CD4-positive, alpha-beta T cell treated with Interleukin-15 for 4 hours (primary cell): ENCODE measurements around the gene BEND2.
"Not testable (repeated sequence)": the region's sequence is repeated elsewhere in the genome, so short reads cannot be mapped to it uniquely, and the experiment has no call there.

Experiments
- DNase-seq: peaks from one replicate; pipeline ENCODE4 v3.0.0-alpha.2; 2020; ENCODE audit warnings: low spot score

The BEND2 gene

DNA sequence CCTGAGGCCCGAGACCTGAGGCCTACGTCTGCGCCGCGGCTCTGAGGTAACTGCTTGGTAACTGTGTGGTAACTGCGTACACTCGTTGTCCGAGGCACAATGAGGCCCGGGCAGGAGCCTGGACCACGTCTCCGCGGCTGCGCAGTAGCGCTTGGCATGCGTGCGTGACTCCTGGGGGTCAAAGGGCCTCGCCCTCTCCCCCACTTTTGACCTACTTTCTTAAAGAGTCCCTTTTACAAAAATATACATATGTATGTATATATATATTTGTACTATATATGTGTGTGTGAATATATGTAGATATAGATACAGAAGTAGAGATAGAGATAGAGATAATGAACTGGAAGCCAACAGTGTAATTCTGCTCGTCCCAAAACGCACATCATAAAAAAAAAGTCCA is at the start of gene BEND2:
TSS of gene BEND2 (minus strand) at position 101 of the 400 bp plus-strand sequence. CDS start 136 bp downstream, outside the sequence.
- no peak for DNase-seq

GRCh38 chrX:18255059-18255458 is 34.4 kb upstream of the BEND2 start:
- DNase-seq = no peak

GRCh38 chrX:18252644-18253359 is 32.1 kb upstream of the BEND2 start:
- DNase-seq = no peak

GRCh38 chrX:18229646-18230045 is 9.0 kb upstream of the BEND2 start:
- DNase-seq = not testable (repeated sequence)

- no peak for DNase-seq
These were observed 7.4 kb upstream of the BEND2 start for GRCh38 chrX:18228069-18228468.

DNA sequence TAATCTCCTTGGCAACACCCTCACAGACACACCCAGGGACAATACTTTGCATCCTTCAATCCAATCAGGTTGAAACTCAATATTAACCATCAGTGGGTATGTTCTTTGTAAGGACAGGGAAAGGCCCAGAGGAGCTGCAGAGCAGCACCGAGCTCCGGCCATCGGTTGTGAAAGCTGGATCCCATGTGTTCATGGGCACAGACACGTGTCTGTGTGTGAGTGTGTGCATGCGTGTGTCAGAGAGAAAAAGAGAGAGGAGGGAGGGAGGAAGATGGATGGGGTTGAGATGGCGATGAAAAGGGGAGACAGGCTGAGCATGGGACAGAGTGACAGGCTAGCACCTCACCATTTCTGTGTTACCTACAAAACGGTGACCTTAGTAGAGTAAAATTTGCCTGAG is 6.8 kb upstream of the BEND2 start:
- DNase-seq = no peak

- DNase-seq = no peak
These were observed 10.2 kb downstream of the BEND2 start for GRCh38 chrX:18210470-18210869.

DNA sequence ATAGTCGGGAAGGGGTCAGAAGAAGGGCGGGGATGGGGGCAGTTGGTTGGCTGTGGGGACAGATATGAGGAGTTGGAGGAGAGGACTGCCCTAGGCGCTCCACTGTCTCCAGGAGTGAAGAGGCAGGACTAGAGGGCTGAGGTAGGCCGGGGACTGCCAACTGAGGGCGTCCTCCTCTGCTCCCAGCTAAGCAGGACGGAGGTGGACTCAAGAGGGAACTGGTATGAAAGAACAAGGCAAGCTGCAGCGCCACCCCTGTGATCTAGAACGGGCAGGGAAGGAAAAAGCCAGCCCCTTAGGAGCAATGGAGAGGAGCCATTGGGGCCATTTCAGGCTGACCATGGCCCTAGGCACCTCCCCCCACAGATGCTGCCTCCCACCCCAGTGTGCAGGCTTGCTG is 14.0 kb downstream of the BEND2 start:
- no peak for DNase-seq

- no peak for DNase-seq
These were observed 17.1 kb downstream of the BEND2 start for GRCh38 chrX:18203631-18204030.

DNA sequence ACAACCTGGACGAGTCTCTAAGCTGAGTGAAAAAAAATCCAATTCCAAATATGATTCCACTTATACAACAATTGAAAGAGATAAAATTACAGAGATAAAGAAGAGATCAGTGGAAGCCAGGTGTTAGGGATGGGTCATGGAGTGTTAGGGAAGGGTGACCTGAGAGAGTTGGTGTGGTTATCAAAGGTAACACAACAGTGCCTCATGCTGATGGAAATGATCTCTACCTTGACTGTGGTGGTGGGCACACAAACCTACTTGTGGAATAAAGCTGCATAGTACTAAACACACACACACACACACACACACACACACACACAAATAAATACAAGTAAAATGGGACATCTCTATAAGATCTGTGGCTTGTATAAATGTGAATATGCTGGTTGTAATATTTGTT is 26.0 kb downstream of the BEND2 start:
- DNase-seq = no peak

DNA sequence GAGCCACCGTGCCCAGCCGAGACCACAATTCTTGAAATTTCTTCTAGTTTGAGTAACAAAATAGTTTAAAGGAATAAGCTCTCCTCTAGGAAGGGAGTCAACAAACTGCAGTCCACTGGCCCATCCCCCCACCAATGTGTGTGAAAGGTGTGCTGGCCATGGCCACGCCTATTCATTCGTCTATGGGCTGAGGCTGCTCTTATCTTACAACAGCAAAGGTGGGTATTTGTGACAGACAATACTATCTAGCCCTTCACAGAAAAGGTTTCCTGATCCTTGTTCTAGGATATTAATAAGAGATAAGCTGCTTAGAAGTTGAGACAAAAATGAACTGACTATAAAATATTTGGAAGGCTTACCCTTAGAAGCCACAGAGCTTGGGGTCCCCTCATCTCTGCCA is 41.2 kb downstream of the BEND2 start:
- DNase-seq = no peak

DNA sequence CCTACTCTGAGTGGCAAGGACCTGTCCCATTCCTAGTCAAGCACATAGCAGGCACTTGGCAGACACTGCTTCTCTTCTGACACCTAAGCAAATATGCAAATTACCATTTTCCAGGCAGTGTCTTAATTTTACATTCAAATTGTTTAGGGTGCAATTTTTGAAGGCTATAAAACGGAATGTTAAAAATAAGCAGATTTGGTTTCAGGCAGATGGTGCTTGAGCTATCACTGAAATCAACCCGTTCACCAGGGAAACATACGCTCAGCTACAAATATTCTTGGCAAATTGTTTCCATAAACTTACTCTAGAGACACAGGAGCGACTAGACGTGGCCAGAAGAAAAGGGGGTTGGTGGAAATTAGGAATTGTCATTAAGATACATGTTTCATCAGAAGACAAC is 45.7 kb downstream of the BEND2 start:
- no peak for DNase-seq

DNA sequence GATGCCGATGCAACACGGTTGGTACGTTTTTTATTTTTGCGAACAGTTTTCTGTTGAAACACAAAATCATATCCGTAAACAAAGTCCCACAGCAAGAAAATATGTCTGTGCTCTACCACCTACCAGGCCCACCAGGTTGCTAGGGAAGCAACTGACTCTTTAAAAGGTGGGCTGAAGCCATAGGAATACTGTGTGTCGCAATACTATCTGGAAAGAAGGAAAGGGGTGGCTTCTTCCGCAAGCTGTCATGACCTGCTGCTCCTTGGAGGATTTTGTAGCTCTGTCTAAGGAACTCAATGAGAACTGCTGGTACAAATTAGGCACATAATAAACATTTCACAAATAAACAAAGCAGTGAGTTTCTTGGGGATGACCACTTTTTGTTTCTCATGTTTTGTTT is 46.5 kb downstream of the BEND2 start:
- no peak for DNase-seq

- DNase-seq = no peak
These were observed 47.0 kb downstream of the BEND2 start for GRCh38 chrX:18173494-18174180.

- DNase-seq = no peak
These were observed 47.7 kb downstream of the BEND2 start for GRCh38 chrX:18172970-18173369.

DNA sequence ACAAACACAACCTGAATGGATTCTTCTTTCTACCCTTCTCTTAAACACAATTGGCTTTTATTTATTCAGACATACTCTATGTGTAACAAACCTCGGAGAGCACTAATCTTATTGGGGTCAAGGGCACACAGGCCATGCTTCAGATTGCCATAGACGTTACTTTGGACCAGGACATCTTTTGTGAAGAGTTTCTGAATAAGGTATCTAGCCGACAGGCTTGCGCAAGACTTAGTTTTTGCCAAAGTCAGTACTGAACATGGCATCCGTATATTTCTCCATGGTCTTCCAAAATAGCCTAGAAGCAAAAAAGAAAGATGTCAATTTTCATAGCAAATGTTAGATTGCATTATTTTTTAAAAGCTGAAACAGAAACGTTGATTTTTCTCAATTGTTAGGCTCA is 49.8 kb downstream of the BEND2 start:
- no peak for DNase-seq

DNA sequence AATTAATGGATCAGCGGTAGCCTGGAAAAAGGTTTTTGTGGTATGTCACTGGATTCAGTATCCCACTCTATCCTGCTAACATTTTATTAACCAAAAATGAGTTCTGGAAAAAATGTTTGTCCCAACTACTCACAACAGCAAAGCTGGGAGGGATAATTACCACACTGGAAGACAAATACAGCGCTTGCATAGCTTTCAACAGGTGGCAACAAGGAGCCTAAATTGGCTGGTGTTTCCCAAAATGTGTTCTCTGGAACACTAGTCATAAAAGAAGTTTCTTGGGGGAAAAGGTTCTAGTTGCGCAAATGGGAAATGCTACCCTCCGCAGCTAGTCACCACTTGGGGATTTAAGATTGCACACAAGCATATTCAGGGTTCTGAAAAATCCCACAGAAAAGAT is 54.6 kb downstream of the BEND2 start:
- DNase-seq = no peak

GRCh38 chrX:18160369-18160768 is 60.3 kb downstream of the BEND2 start:
- no peak for DNase-seq

GRCh38 chrX:18158963-18159362 is 61.7 kb downstream of the BEND2 start:
- DNase-seq = no peak

DNA sequence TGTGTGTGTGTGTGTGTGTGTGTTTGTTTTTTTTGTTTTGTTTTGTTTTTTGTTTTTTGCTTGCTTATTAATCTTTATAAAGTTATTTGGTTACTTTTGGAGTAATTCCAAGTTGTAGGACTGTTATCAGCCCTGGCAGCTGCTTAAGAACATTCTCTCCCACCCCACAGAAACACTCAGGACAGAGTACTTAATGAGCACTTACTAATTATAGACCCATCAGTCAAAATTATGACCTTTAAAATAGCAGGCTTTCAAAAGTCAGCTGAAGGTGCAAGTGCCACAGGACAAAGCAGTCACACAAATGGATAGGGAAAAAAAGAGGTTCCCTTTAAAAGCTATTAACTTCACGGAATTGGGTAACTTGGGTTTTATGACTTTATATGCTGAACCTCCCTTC is 69.0 kb downstream of the BEND2 start:
- no peak for DNase-seq

DNA sequence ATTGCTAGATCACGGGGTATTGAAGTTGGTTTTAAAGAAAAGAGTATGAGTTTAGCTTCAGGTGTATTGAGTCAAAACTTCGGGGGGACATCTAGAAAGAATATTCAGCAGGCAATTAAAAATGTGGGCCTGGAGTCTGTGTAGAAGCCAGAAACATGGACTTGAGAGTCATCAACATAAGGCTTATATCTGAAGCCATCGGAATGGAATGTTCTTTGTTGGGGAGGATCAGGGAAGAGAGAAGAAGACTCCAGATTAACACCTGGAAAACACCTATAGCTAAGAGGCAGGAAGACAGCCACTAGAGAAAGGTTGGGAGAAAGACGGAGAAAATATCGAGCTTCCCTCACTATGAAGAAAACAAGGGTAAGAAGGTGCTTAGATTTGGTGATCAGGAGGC is 69.5 kb downstream of the BEND2 start:
- DNase-seq = no peak

- DNase-seq = no peak
These were observed 71.2 kb downstream of the BEND2 start for GRCh38 chrX:18149454-18149853.

DNA sequence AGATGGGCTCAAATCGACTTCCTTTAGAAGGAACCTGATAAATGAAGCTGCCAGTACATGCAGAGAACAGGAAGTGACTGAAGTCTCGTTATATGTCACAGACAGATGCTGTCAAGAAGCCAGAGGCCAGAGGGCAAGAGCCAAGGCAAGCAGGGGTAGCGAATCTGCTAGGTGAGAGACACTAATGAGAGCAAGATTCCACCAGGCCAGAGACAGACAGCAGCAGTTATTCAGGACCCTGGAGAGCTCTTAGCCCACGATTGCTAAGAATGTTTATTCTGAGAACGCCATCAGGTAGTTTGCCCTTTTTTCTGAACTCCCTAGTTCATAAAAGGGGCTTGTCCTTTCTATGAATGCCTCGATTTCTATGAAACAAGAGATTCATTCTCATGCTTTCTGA is 73.7 kb downstream of the BEND2 start:
- no peak for DNase-seq

DNA sequence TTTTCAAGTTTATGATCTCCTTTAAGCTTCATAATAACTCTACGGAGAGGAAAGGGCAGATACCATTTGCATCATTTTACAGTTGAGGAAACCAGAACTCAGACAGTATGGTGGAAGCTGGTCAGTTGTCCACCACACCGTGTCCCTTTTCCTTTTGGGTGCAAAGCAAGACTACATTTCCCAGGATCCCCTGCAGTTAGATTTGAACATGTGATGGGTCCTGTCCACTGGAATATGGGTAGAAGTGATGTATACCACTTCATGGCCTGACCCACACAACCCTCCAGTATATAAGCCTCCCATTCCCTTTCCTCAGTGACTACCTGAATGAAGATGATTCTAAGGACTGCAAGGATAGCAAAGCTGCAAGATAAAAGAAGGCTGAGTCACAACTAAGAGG is 74.7 kb downstream of the BEND2 start:
- no peak for DNase-seq
